ENCODE results near the gene KANSL1L.

Gene KANSL1L

GRCh38 chr2:210113614-210114235 is 57.5 kb downstream of the KANSL1L start:
- Histone ChIP-seq H3K4me1 (ENCODE audit: control insufficient read depth in 1 of 2, insufficient read depth in 1 of 2, low read depth in 1 of 2, low read length in 1 of 2) (peaks cover 0 to 8% of the 10 kb centered on the region in 2 experiments), H3K4me3 (ENCODE audit: low read depth in 1 of 2, low read length in 1 of 2) (no peak overlapping the region), H3K27ac (no peak overlapping the region), H3K9me3 (no peaks in the 10 kb centered on the region), H3K36me3 (no peaks in the 10 kb centered on the region), H3K27me3 (no peaks in the 10 kb centered on the region)
- TF ChIP-seq CTCF (IDR thresholded peaks at IDR 0.05), result no peak

GRCh38 chr2:210112871-210113270 is 58.3 kb downstream of the KANSL1L start:
- H3K4me1 ChIP-seq (ENCODE audit: control insufficient read depth in 1 of 2, insufficient read depth in 1 of 2, low read depth in 1 of 2, low read length in 1 of 2), result peaks cover 5 to 16% of the 10 kb centered on the region in 2 experiments

GRCh38 chr2:210099940-210100339 is 71.3 kb downstream of the KANSL1L start:
- Histone ChIP-seq H3K4me3 (ENCODE audit: low read depth in 1 of 2, low read length in 1 of 2) (no peak overlapping the region), H3K9me3 (no peaks in the 10 kb centered on the region), H3K36me3 (peaks cover 13% of the 10 kb centered on the region), H3K4me1 (ENCODE audit: control insufficient read depth in 1 of 2, insufficient read depth in 1 of 2, low read depth in 1 of 2, low read length in 1 of 2) (peaks cover 4 to 5% of the 10 kb centered on the region in 2 experiments), H3K27ac (no peak overlapping the region), H3K27me3 (no peaks in the 10 kb centered on the region)
- TF ChIP-seq CTCF (IDR thresholded peaks at IDR 0.05), result no peak

More at GRCh38 chr2:210112871-210113270, 58.3 kb downstream of the KANSL1L start:
- H3K27ac ChIP-seq, result no peak overlapping the region
- H3K4me3 ChIP-seq (ENCODE audit: low read depth in 1 of 2, low read length in 1 of 2), result no peak overlapping the region
- no peak for TF ChIP-seq CTCF (IDR thresholded peaks at IDR 0.05)
- H3K36me3 ChIP-seq, result no peaks in the 10 kb centered on the region
- H3K9me3 ChIP-seq, result no peaks in the 10 kb centered on the region
- H3K27me3 ChIP-seq, result no peaks in the 10 kb centered on the region

GRCh38 chr2:210094787-210095186 is 76.4 kb downstream of the KANSL1L start:
- Histone ChIP-seq H3K27ac (no peak overlapping the region), H3K4me3 (ENCODE audit: low read depth in 1 of 2, low read length in 1 of 2) (no peak overlapping the region), H3K36me3 (no peaks in the 10 kb centered on the region), H3K27me3 (no peaks in the 10 kb centered on the region), H3K9me3 (no peaks in the 10 kb centered on the region), H3K4me1 (ENCODE audit: control insufficient read depth in 1 of 2, insufficient read depth in 1 of 2, low read depth in 1 of 2, low read length in 1 of 2) (no peaks in the 10 kb centered on the region)
- no peak for TF ChIP-seq CTCF (IDR thresholded peaks at IDR 0.05)

GRCh38 chr2:210092791-210093190 is 78.4 kb downstream of the KANSL1L start:
- Histone ChIP-seq H3K4me3 (ENCODE audit: low read depth in 1 of 2, low read length in 1 of 2) (no peak overlapping the region), H3K4me1 (ENCODE audit: control insufficient read depth in 1 of 2, insufficient read depth in 1 of 2, low read depth in 1 of 2, low read length in 1 of 2) (no peaks in the 10 kb centered on the region), H3K36me3 (no peaks in the 10 kb centered on the region), H3K27me3 (no peaks in the 10 kb centered on the region), H3K27ac (no peak overlapping the region), H3K9me3 (no peaks in the 10 kb centered on the region)
- no peak for TF ChIP-seq CTCF (IDR thresholded peaks at IDR 0.05)

Measured in neutrophil (primary cell).